HG02884 (cell line): ENCODE results near the gene HGD.
"Not testable (repeated sequence)": the region's sequence is repeated elsewhere in the genome, so short reads cannot be mapped to it uniquely, and the experiment has no call there.

ENCODE experiments used
- ATAC-seq: cut with Tn5 transposase; IDR thresholded peaks from one replicate; pipeline ENCODE4 v1.9.1; 2021; ENCODE audit warnings: mild to moderate bottlenecking, moderate library complexity; ENCODE audit not compliant: unreplicated experiment

The HGD gene

GRCh38 chr3:120682095-120682681 lies at the start of gene HGD:
Gene HGD (minus strand): TSS chr3:120682239. CDS start chr3:120682111, 128 bp downstream.
- no peak for ATAC-seq

GRCh38 chr3:120730576-120731542 lies 48.8 kb upstream of the HGD start:
- ATAC-seq = no peak

- no peak for ATAC-seq
Observed at GRCh38 chr3:120726791-120727190, 44.8 kb upstream of the HGD start.

- not testable (repeated sequence) for ATAC-seq
Observed at GRCh38 chr3:120719167-120719834, 37.3 kb upstream of the HGD start.

GRCh38 chr3:120713262-120713661 lies 31.2 kb upstream of the HGD start:
- ATAC-seq = no peak

- no peak for ATAC-seq
Observed at GRCh38 chr3:120710369-120710768, 28.3 kb upstream of the HGD start.

GRCh38 chr3:120708408-120708807 lies 26.4 kb upstream of the HGD start:
- peak; percentile 66 for ATAC-seq

GRCh38 chr3:120706950-120707349 lies 24.9 kb upstream of the HGD start:
- peak; percentile 51 for ATAC-seq

- ATAC-seq = no peak
Observed at GRCh38 chr3:120705884-120706582, 24.0 kb upstream of the HGD start.

- no peak for ATAC-seq
Observed at GRCh38 chr3:120699333-120699732, 17.3 kb upstream of the HGD start.

GRCh38 chr3:120693439-120694171 lies 11.6 kb upstream of the HGD start:
- ATAC-seq = no peak

- ATAC-seq = no peak
Observed at GRCh38 chr3:120689395-120689794, 7.4 kb upstream of the HGD start.

GRCh38 chr3:120688121-120688520 lies 6.1 kb upstream of the HGD start:
- ATAC-seq = peak; percentile 99

- no peak for ATAC-seq
Observed at GRCh38 chr3:120685411-120685810, 3.4 kb upstream of the HGD start.

GRCh38 chr3:120684896-120685295 lies 2.9 kb upstream of the HGD start:
- no peak for ATAC-seq

- ATAC-seq = no peak
Observed at GRCh38 chr3:120683671-120684301, 1.7 kb upstream of the HGD start.

GRCh38 chr3:120683213-120683612 lies 1.2 kb upstream of the HGD start:
- no peak for ATAC-seq

- ATAC-seq = no peak
Observed at GRCh38 chr3:120681506-120682038, 467 bp downstream of the HGD start.

- ATAC-seq = no peak
Observed at GRCh38 chr3:120681018-120681417, 1.0 kb downstream of the HGD start.
